Stomach smooth muscle (tissue), 2 donors: ENCODE measurements around the gene HOXA4.

Source experiments
- H3K27ac ChIP-seq: one replicate; pipeline ENCODE4 v1.7.0; 2013; ENCODE audit warnings: mild to moderate bottlenecking, low read length, inconsistent platforms
- H3K27me3 ChIP-seq, 2 donors: one replicate each; pipeline ENCODE4 v1.7.0; 2013; ENCODE audit warnings: low read length in 2 of 2; ENCODE audit not compliant: insufficient read depth in 2 of 2, control insufficient read depth in 1 of 2
- H3K36me3 ChIP-seq, 2 donors: one replicate each; pipeline ENCODE4 v1.7.0; 2013; ENCODE audit warnings: low read length in 2 of 2; ENCODE audit not compliant: control insufficient read depth in 2 of 2, insufficient read depth in 2 of 2
- H3K4me1 ChIP-seq: one replicate; pipeline ENCODE4 v1.7.0; 2013; ENCODE audit warnings: low read length; ENCODE audit not compliant: control insufficient read depth, insufficient read depth
- H3K4me3 ChIP-seq, 2 donors: one replicate each; pipeline ENCODE4 v1.7.0; 2013; ENCODE audit warnings: low read length in 2 of 2
- H3K9ac ChIP-seq, 2 donors: one replicate each; pipeline ENCODE4 v1.7.0; 2013; ENCODE audit warnings: low read length in 2 of 2, mild to moderate bottlenecking in 1 of 2
- H3K9me3 ChIP-seq, 2 donors: one replicate each; pipeline ENCODE4 v1.7.0; 2013; ENCODE audit warnings: low read length in 2 of 2; ENCODE audit not compliant: control insufficient read depth in 2 of 2
- donor health status: healthy.
- donor health status: Pancreatic carcinoma.

Gene HOXA4

DNA sequence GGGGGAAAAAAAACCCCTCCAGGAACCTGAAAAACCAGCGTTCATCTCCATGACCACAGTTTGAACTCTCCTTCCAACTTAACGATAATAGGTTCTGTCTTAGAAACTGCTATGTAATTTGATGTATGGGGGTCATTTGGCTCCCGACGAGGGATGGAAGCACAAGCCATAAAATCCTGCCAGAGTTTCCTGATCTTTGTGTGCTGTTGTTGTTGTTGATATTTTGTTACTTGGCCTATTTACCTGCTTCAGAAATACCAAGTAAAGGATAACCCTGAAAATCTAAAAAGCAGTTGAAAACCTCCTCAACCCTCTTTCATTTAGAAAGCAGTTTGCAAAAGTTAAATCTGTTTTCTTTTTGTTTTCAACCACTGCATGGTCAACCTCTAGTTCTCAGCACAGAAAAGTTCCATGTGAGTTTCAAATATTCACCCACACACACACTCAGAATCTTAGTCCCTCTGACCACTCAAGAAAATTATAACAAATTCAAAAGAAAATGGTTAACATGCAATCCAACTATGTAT lies 18.7 kb downstream of the HOXA4 start:
- H3K27ac ChIP-seq: peak overlapping the region; percentile 97
- H3K4me3 ChIP-seq: peak overlapping the region; percentile 74 to 90

DNA sequence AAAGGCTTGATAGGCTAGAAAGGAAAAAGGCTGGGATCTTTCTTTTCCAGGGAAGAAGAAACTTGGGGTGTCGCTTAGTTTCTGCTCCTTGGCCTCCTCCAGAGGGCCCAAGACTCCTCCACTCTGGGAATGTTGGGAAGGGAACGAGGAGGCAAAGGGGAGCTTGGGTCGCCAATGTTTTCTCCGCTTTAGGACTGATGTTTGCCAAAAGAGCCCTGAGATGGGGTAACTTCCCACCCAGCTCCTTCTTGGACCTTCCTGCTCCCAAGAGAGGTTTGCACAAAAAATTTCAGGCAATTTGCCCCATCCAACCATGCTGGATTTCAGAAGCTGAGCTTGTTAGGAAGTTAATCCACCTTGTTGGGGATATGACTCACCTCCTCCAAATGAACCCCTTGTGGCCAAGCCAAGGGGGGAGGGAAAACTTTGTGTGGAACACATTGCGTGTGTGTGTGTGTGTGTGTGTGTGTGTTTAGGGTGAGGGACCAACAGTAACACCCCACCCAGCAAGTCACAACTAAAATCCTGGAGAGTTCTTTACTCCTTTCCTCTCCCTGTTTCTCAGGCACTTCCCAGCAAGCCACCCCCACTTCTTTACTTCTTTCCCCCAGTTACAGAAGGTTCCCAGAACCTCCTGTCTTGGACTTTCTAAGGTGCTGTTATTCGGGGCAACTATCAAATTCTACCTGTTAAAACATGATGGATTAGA lies 19.4 kb downstream of the HOXA4 start:
- Histone ChIP-seq H3K4me1 (peaks cover 49% of the 10 kb centered on the region), H3K27ac (peak overlapping the region; percentile 97), H3K9me3 (no peaks in the 10 kb centered on the region), H3K36me3 (no peaks in the 10 kb centered on the region), H3K4me3 (peak overlapping the region; percentile 58 to 90), H3K9ac (peak overlapping the region; percentile 42 to 66), H3K27me3 (no peaks in the 10 kb centered on the region)

More for the DNA sequence above, 18.7 kb downstream of the HOXA4 start:
- H3K36me3 ChIP-seq: no peaks in the 10 kb centered on the region
- H3K4me1 ChIP-seq: peaks cover 45% of the 10 kb centered on the region
- peak overlapping the region; percentile 65 to 66 for H3K9ac ChIP-seq
- no peaks in the 10 kb centered on the region for H3K27me3 ChIP-seq
- no peaks in the 10 kb centered on the region for H3K9me3 ChIP-seq

DNA sequence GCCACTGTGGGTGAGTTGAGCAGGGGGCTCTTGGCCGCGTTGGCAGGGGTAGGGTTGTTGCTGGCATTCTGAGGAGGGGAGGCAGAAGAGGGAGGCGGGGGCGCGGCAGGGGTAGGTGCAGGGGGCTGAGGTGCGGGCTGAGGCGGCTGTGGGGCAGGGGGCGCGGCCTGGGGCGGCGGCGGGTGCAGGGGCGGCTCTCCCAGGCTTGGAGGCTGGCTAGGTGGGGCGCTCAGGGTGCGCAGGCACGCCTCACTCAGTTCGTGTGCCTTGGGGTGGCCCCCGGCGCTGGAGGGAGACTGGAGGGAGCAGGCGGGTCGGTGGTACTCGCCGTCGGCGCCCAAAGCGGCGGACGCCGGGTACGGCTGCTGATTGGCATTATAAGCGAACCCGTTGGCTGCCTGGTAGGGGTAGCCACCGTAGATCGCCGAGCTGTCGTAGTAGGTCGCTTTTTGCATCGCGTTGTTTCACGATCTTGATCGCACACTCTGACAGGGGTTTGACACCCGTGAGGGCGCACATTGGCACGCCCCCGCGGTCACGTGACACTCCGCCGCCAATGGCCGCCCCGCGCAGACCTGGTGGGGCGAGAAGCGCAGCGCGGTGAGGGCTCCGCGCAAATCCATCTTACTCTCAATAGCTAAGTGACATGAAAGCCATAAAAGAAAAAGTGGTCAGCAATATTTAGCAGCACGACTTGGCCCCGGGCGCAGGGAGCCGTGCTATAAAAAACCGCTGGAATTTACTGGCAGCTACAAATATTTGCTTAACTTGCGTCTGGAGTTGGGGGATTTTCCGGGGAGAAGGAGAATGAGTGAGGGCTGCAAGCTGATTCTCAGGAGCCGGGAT lies 20.1 kb downstream of the HOXA4 start:
- Histone ChIP-seq H3K27me3 (no peaks in the 10 kb centered on the region), H3K9ac (peak overlapping the region; percentile 42 to 66), H3K4me3 (peak overlapping the region; percentile 58 to 96), H3K36me3 (no peaks in the 10 kb centered on the region), H3K9me3 (no peaks in the 10 kb centered on the region), H3K4me1 (peaks cover 53% of the 10 kb centered on the region), H3K27ac (peak overlapping the region; percentile 97)

DNA sequence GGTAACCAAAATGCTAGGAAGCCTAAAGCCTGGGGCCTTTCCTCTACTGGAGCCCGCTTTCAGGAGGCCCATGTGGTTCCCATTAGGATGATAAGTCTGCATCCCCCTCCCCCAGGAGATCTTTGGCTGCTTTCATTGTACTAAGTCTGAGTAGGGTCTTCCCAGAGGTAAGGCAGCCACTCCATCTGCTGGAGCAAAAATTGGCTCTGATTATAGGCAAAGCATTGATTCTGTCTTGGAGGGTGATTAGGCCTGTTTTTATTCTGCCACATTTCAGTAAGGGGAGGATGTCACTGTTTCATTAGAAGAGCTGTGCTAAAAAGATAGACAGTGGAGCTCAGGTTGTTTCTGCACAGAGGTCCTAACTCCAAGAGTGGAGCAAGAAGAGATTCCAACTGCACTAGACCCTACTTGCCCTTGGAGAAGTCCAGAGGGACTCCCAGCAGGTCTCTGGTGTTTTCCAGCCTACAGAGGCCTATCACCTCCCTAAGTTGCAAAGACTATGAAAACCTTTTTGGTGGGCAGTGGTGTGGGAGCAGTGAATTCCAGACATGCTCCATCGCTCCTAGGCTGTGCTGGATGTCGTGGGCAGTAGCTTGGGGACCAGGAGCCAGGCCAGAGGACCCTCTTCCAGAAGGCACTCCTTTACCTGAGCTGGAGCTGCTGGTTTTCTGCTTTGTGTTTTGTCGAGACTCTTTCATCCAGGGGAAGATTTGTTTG lies 20.9 kb downstream of the HOXA4 start:
- peak overlapping the region; percentile 58 to 96 for H3K4me3 ChIP-seq
- peaks cover 59% of the 10 kb centered on the region for H3K4me1 ChIP-seq
- no peaks in the 10 kb centered on the region for H3K27me3 ChIP-seq
- H3K9ac ChIP-seq: peak overlapping the region; percentile 29 to 42
- peak overlapping the region; percentile 97 for H3K27ac ChIP-seq
- H3K36me3 ChIP-seq: no peaks in the 10 kb centered on the region
- no peaks in the 10 kb centered on the region for H3K9me3 ChIP-seq

DNA sequence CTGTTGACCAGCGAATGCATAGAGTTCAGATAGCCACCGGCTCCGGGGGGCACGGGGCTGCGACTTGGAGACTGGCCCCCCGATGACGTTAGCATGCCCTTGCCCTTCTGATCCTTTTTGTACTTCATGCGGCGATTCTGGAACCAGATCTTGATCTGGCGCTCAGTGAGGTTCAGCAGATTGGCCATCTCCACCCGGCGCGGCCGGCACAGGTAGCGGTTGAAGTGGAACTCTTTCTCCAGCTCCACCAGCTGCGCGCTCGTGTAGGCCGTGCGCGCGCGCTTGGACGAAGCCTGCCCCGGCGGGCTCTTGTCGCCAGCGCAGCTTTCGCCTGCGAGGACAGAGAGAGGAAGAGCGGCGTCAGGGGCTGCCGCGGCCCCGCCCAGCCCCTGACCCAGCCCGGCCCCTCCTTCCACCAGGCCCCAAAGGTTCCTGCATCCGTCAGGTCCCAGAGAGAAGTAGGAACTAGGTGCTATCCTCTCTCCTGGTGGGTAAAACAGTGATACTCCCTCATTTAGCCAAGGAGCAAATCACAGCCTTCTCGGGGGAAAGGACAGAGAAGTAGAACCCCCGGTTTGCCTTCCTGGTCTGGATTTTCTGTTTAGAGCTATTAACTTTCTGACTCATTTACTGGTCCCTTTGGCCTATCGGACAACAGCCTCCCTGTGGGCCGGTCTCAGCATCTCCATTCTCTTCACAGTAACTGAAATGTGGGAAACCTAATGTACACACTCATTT lies 22.0 kb downstream of the HOXA4 start:
- no peaks in the 10 kb centered on the region for H3K36me3 ChIP-seq
- H3K27me3 ChIP-seq: no peaks in the 10 kb centered on the region
- peak overlapping the region; percentile 86 to 92 for H3K9ac ChIP-seq
- H3K9me3 ChIP-seq: no peaks in the 10 kb centered on the region
- H3K27ac ChIP-seq: peak overlapping the region; percentile 97
- H3K4me1 ChIP-seq: peaks cover 66% of the 10 kb centered on the region
- peak overlapping the region; percentile 56 to 96 for H3K4me3 ChIP-seq

DNA sequence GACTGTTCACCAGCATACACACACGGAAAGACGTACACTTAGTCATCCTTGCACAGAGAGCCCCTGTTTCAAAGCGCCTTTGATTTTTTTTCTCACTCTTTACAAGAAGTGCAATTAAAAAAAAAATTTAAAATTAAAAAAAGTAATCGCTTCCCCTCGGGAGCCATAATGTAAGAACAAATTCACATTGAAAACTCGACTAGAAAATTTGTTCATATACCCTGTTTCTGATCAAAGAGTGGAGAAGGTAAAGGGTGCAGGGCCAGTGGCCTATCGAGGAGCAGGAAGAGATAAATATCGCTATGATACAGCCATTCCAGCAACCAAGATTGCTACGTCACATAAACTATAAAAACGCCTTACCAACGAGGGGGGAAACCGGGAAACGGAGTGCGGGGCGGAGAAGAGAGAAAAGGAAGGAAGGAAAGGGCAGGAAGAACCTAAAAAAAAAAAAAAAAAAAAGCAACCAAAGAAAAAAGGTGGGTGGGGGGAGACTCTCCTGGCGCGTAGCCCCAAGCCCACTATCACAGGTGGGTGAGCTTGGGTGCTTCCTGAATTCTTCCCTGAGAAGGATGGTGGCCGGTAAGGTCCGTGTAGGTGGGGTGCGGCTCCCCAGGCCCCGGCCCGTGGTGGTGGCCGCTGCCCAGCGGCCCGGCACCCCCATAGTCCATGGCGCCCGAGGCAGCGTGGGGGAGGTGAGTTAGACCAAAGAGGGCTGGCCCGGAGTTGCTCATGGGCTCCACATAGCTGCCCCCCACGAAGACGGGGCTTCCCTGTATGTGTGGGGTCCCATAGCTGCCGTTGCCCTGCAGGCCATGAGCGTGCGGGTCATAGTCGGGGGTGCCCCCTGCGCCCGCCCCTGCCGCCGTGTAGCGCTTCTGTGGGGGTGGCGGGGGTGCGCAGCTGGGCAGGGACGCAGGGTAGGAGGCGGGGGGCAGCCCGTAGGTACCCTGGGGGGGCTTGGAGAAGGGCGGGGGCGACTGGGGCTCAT lies 22.9 kb downstream of the HOXA4 start:
- H3K9ac ChIP-seq: peak overlapping the region; percentile 86 to 92
- no peaks in the 10 kb centered on the region for H3K27me3 ChIP-seq
- H3K9me3 ChIP-seq: no peaks in the 10 kb centered on the region
- peak overlapping the region; percentile 56 to 96 for H3K4me3 ChIP-seq
- H3K4me1 ChIP-seq: peaks cover 65% of the 10 kb centered on the region
- peak overlapping the region; percentile 97 for H3K27ac ChIP-seq
- no peaks in the 10 kb centered on the region for H3K36me3 ChIP-seq

DNA sequence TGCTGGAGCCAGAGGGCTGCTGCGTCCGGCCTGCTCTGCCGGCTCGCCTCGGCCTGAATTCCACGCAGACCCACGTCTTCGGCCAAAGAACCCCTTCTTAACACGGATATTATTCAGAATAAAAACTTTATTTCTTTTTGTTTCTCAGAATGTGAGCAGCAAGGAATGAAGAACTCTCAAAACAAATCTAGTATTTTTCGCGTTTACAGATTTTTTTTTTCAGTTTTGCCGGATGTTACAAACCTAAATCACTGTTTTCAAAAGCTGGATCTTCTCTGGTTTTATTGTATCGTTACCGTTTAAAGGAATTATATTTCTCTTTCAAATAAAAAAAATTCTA lies 23.7 kb downstream of the HOXA4 start:
- H3K9ac ChIP-seq: peak overlapping the region; percentile 90 to 92
- peak overlapping the region; percentile 96 to 97 for H3K4me3 ChIP-seq

DNA sequence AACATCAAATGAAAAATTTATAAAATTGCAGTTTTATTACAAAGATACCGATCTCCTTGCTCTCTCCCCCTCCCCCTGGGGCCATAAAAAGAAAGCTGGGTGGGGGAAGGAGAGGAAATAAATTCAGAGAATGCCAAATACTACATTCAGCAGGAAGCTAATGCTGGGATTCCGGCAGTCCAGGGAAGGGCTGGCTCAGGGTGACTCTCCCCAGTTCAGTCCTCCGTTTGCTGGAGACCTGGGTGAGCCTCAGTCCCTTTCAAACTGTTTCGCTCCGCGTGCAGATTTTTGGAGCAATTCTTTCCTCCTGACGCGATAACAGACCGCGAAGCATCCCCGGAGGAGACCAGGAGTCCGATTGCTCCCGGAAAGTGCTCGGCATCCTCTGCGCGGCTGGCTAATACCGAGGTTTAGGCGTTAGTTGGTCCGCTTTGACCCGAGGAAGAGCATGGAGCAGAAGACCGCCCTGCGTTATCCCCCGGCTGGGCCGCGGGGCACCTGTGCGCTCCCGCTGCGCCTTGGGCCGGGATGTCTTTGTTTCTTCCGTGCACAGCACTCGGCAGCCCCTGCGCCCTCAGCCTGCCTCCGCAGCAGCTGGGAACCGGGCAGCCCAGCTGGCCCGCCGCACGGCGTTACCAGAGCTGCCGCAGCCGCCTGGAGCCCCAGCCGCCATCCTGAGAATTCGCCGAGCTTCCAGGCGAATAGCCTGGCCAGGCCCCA lies 24.2 kb downstream of the HOXA4 start:
- Histone ChIP-seq H3K36me3 (no peaks in the 10 kb centered on the region), H3K4me1 (peaks cover 61% of the 10 kb centered on the region), H3K4me3 (peak overlapping the region; percentile 96 to 97), H3K27me3 (no peaks in the 10 kb centered on the region), H3K27ac (peak overlapping the region; percentile 97), H3K9me3 (no peaks in the 10 kb centered on the region), H3K9ac (peak overlapping the region; percentile 90 to 92)

More for the DNA sequence above, 23.7 kb downstream of the HOXA4 start:
- Histone ChIP-seq H3K4me1 (peaks cover 65% of the 10 kb centered on the region), H3K27ac (peak overlapping the region; percentile 97), H3K27me3 (no peaks in the 10 kb centered on the region), H3K9me3 (no peaks in the 10 kb centered on the region), H3K36me3 (no peaks in the 10 kb centered on the region)
